NCI-H345 (cell line): ENCODE measurements around the gene TNFRSF6B.
"Not testable (repeated sequence)": the region's sequence is repeated elsewhere in the genome, so short reads cannot be mapped to it uniquely, and the experiment has no call there.

ENCODE experiments used
- DNase-seq: peaks from one replicate; lab custom pipeline; 2025; lab: John Stamatoyannopoulos, UW

Gene TNFRSF6B

GRCh38 chr20:63663332-63664066 is 33.0 kb upstream of the TNFRSF6B start:
- DNase-seq, result no peak

GRCh38 chr20:63664143-63664851 is 32.2 kb upstream of the TNFRSF6B start:
- no peak for DNase-seq

GRCh38 chr20:63664861-63665594 is 31.4 kb upstream of the TNFRSF6B start:
- DNase-seq, result no peak

- no peak for DNase-seq
Observed at GRCh38 chr20:63665708-63666107, 30.7 kb upstream of the TNFRSF6B start.

GRCh38 chr20:63667858-63668257 is 28.6 kb upstream of the TNFRSF6B start:
- no peak for DNase-seq

DNA sequence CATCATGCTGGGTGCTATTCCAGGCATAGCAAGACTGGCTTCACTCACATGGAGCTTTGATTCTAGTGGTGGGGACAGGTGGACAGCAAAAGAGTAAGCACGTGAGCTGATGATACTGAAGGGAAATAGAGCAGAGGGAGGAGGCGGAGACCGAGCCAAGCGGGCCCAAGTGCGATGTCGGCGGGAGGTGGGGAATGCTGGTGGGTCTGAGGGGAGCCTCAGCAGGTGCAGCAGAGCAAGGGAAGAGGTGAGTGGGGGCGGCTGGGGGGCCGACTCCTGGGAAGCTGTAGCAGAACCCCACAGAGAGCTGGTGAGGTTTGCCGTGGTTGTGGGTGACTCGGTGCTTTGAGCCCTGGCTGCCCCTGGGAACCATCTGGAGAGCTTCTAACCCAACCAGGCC is 28.1 kb upstream of the TNFRSF6B start:
- DNase-seq, result no peak

GRCh38 chr20:63671695-63672094 is 24.8 kb upstream of the TNFRSF6B start:
- not testable (repeated sequence) for DNase-seq

GRCh38 chr20:63672666-63673065 is 23.8 kb upstream of the TNFRSF6B start:
- DNase-seq, result no peak

- no peak for DNase-seq
Observed at GRCh38 chr20:63673951-63674350, 22.5 kb upstream of the TNFRSF6B start.

- DNase-seq, result no peak
Observed at GRCh38 chr20:63675681-63676368, 20.6 kb upstream of the TNFRSF6B start.

DNA sequence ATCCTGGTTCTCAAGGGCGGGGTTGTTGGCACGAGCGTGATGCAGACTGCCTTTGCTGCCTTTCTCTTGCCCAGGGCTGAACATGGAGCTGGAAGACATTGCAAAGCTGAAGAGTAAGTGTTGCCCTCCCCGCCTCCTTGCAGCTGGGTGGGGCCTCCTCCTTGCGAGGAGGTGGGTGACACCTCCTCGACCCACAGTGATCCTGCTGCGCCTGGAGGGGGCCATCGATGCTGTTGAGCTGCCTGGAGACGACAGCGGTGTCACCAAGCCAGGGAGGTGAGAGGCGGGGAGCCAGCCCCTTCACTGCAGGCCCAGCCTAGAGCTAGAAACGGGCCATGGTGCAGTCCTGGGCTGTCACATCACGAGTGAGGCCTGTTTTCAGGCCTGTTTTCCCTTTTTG is 18.4 kb upstream of the TNFRSF6B start:
- DNase-seq, result no peak

- DNase-seq, result no peak
Observed at GRCh38 chr20:63678667-63679465, 17.6 kb upstream of the TNFRSF6B start.

- no peak for DNase-seq
Observed at GRCh38 chr20:63679799-63680305, 16.6 kb upstream of the TNFRSF6B start.

DNA sequence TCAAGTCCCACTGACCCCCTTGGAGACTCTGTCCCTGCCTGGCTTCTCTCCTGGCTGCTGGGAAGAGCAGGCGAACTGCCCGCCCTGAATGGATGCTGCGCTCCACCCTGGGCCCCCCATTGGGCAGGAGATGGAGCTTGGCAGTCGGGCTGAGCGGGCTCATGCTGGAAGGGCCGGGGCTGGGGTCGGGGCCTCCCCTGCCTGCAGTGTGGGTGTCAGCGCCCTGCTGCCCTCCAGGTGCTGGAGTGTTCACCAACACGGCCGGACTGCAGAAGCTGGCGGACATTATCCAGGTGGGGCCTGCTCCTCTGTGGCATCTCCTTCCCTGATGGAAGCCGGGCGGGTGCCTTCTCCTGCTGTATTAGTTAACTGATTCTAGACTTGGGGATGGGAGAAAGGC is 16.0 kb upstream of the TNFRSF6B start:
- DNase-seq, result no peak

DNA sequence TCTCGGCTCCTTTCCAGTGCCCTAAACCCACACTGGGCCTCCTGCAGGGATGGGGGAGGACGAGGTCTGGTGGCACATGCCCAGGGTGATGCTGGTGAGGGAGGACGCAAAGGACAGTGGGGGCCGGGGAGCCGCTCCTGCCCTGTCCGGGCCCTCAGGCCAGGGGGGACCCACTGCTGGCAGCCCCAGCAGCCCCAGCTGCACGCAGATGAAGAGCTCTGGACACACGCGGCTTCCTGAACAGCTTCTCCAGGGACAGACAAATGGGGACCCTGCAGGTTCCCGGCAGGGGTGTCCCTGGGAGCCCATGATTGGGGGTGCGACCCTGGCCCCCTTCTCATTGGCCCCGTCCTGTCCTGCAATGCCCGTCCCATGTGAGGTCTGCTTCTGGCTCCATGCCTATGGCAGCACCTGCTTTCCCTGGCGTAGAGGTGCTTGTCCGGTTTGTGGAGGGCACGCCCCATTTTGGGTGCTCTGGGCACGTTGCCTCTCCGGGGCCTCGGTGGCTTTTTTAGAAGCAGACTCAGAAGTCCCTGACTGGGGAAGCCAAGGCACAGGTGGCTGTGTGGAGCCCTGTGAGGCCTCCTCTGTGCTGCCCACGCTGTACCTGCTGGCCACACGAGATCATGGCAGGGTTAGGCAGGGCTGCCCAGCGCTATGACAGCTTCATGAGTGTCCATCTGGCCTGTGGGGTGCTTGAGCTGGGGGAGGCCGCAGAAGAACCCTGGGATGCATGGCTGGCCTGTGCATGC is 15.4 kb upstream of the TNFRSF6B start:
- DNase-seq, result no peak

DNA sequence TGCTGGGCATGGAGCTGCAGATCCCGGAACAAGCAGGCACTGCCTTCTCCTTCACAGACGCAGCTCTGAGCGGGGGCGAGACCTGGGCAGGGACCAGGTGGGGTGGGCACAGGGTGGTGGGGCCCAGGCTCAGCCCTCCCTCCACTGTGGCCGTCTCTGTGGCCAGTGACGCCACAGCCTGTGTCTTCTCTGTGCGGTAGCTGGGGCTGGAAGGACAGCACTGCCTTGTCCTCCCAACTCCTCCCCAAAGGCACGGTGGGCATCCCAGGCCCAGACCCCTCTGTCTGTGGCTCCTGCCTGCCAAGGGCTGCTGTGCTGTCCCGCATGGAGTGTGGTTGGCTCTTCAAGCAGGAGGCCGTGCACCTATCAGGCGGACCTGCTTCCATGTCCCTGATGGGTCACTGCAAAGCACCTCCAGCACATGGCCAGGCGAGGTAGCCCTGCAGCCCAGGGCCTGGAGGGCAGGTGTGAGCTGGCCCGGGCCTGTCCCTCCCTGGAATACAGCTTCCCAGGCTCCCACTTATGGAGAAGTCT is 14.8 kb upstream of the TNFRSF6B start:
- no peak for DNase-seq

DNA sequence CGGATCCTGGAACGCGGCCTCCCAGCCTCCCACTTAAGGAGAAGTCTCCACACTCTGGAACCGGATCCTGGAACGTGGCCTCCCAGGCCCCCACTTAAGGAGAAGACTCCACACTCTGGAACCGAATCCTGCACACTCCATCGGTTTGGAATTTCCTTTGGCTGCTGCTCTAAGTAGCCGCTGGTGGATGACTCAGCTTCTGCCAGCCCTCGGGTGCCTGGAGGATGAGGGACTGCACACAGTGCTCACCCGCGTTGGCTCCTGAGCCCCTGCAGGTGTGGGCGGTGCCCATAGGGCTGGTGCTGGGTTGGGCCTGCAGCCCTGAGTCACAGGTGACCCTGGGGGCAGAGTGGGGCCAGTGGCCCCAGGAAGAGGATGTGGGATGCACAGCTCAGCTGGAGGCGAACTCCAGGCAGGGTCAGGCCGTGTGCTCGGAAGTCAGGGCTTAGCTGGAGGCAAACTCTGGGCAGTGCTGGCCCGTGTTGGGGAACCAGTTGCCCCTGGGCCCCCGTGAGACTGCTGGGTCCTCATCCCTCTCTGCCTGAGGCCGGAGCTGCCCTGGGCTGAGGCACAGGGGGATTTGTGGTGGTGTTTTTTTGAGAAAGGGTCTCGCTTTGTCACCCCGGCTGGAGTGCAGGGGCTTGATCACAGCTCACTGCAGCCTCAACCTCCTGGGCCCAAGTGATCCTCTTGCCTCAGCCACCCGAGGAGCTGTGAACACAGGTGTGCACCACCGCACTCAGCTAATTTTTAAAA is 13.9 kb upstream of the TNFRSF6B start:
- DNase-seq, result no peak

- no peak for DNase-seq
Observed at GRCh38 chr20:63685269-63686026, 11.0 kb upstream of the TNFRSF6B start.

- no peak for DNase-seq
Observed at GRCh38 chr20:63686094-63686491, 10.4 kb upstream of the TNFRSF6B start.
